DOHH2 (cell line): Measurements from ENCODE around the gene AMZ1.

ENCODE experiments used
- CTCF ChIP-seq: fragments of 200-600 bp; sonication (generic); IDR thresholded peaks from one replicate; pipeline ENCODE4 v1.5.1; 2014; ENCODE audit warnings: antibody characterized with exemption, mild to moderate bottlenecking, low read depth, low read length; ENCODE audit not compliant: poor library complexity, severe bottlenecking
- EZH2phosphoT487 ChIP-seq: fragments of 200-600 bp; sonication (generic); IDR thresholded peaks from 2 replicates; pipeline ENCODE4 v1.6.1; 2017; ENCODE audit warnings: borderline replicate concordance, mild to moderate bottlenecking, antibody characterized with exemption, low read length, moderate library complexity, mixed read lengths

DNA sequence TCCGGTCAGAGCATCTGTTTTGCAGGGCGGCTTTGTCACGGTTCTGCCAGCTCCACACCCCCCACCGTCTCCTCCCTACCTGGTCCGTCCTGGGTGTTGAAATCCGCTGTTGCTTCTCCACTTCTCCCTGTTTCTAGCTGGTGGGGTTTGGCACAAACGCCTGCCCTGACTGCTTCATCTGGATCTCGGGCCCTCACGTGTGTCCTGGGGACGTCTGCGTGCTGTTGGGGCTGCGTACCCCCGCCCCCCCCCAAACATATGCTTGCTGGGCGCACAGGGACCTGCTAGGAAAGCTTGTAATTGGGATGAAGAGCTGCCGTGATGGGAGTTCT, 11.3 kb downstream of the AMZ1 start:
- TF ChIP-seq CTCF = no peak
- TF ChIP-seq EZH2phosphoT487 = no peak
